ENCODE measurements around the gene ABI1. TPM values are rescaled to one million over a fixed set of nuclear protein-coding genes. Genes with fewer than 3 reads are reported as not detected.

ABI1 gene
- total RNA-seq, 1 donor from 2014 or later: 27.8 TPM

GRCh38 chr10:26855186-26855585, 5.6 kb downstream of the ABI1 start:
- DNase-seq (ENCODE audit: low read depth in 2 of 2): peak; percentile 45 to 68

GRCh38 chr10:26854524-26854923, 6.2 kb downstream of the ABI1 start:
- no peak for DNase-seq (ENCODE audit: low read depth in 2 of 2)

- DNase-seq (ENCODE audit: low read depth in 2 of 2): no peak
Observed at GRCh38 chr10:26844396-26844975, 16.3 kb downstream of the ABI1 start.

GRCh38 chr10:26843736-26844135, 17.0 kb downstream of the ABI1 start:
- DNase-seq (ENCODE audit: low read depth in 2 of 2): no peak

- peak in 1 of 2 donors; percentile 29 for DNase-seq (ENCODE audit: low read depth in 2 of 2)
Observed at GRCh38 chr10:26841733-26842317, 18.9 kb downstream of the ABI1 start.

- DNase-seq (ENCODE audit: low read depth in 2 of 2): peak in 1 of 2 donors; percentile 14
Observed at GRCh38 chr10:26840938-26841732, 19.6 kb downstream of the ABI1 start.

- no peak for DNase-seq (ENCODE audit: low read depth in 2 of 2)
Observed at GRCh38 chr10:26839966-26840627, 20.7 kb downstream of the ABI1 start.

- DNase-seq (ENCODE audit: low read depth in 2 of 2): no peak
Observed at GRCh38 chr10:26837139-26837538, 23.6 kb downstream of the ABI1 start.

- DNase-seq (ENCODE audit: low read depth in 2 of 2): no peak
Observed at GRCh38 chr10:26835025-26835424, 25.7 kb downstream of the ABI1 start.

- no peak for DNase-seq (ENCODE audit: low read depth in 2 of 2)
Observed at GRCh38 chr10:26832960-26833359, 27.8 kb downstream of the ABI1 start.

- DNase-seq (ENCODE audit: low read depth in 2 of 2): no peak
Observed at GRCh38 chr10:26831936-26832335, 28.8 kb downstream of the ABI1 start.

GRCh38 chr10:26829810-26830515, 30.8 kb downstream of the ABI1 start:
- no peak for DNase-seq (ENCODE audit: low read depth in 2 of 2)

GRCh38 chr10:26824015-26824690, 36.6 kb downstream of the ABI1 start:
- no peak for DNase-seq (ENCODE audit: low read depth in 2 of 2)

GRCh38 chr10:26821699-26822570, 38.8 kb downstream of the ABI1 start:
- DNase-seq (ENCODE audit: low read depth in 2 of 2): no peak

GRCh38 chr10:26815500-26815899, 45.3 kb downstream of the ABI1 start:
- DNase-seq (ENCODE audit: low read depth in 2 of 2): no peak

- no peak for DNase-seq (ENCODE audit: low read depth in 2 of 2)
Observed at GRCh38 chr10:26810435-26811026, 50.2 kb downstream of the ABI1 start.

- DNase-seq (ENCODE audit: low read depth in 2 of 2): no peak
Observed at GRCh38 chr10:26809973-26810372, 50.8 kb downstream of the ABI1 start.

GRCh38 chr10:26807532-26807931, 53.2 kb downstream of the ABI1 start:
- no peak for DNase-seq (ENCODE audit: low read depth in 2 of 2)

- DNase-seq (ENCODE audit: low read depth in 2 of 2): no peak
Observed at GRCh38 chr10:26806557-26806956, 54.2 kb downstream of the ABI1 start.
